Bronchial epithelial cell (primary cell): Measurements from ENCODE around the gene RAI1. TPM values are rescaled to one million over a fixed set of nuclear protein-coding genes. Genes with fewer than 3 reads are reported as not detected.

Experiments used
- DNase-seq: peaks from one replicate; pipeline ENCODE4 v3.0.0-alpha.2; 2010; ENCODE audit warnings: low read depth
- FAIRE-seq: peaks from 2 replicates; lab custom pipeline; 2011; peaks lifted over from hg19 to GRCh38; lab: Jason Lieb, UNC
- H3K27me3 ChIP-seq: 2 replicates; pipeline ENCODE4 v1.5.1; 2011; ENCODE audit warnings: low read length; ENCODE audit not compliant: control insufficient read depth, insufficient read depth
- H3K36me3 ChIP-seq: 2 replicates; pipeline ENCODE4 v1.5.1; 2011; ENCODE audit warnings: low read length; ENCODE audit not compliant: control insufficient read depth, insufficient read depth
- H3K4me3 ChIP-seq: 2 replicates; pipeline ENCODE4 v1.5.1; 2011; ENCODE audit warnings: mild to moderate bottlenecking, low read depth, low read length, control low read depth
- CTCF ChIP-seq: IDR thresholded peaks from 2 replicates; pipeline ENCODE4 v1.5.1; 2011; ENCODE audit warnings: mild to moderate bottlenecking, moderate library complexity, low read length, control low read depth, inconsistent platforms; ENCODE audit not compliant: insufficient read depth, severe bottlenecking
- total RNA-seq: library from RNA; depleted of rRNA; stranded (reverse); fragments of >200 nt; gene quantifications from 2 replicates; pipeline ENCODE4 v1.2.1, GENCODE V29; 2014

RAI1 gene
- total RNA-seq, 1 donor from 2014 or later = 7.4 TPM

- no peak for FAIRE-seq
- no peak for TF ChIP-seq CTCF
- Histone ChIP-seq H3K36me3 (peaks cover 2% of the 10 kb centered on the region), H3K4me3 (no peak overlapping the region), H3K27me3 (no peaks in the 10 kb centered on the region)
- DNase-seq = no peak
Measured at GRCh38 chr17:17778308-17779014, 97.2 kb downstream of the RAI1 start.

GRCh38 chr17:17779015-17779611 lies 97.9 kb downstream of the RAI1 start:
- Histone ChIP-seq H3K27me3 (no peaks in the 10 kb centered on the region), H3K4me3 (no peak overlapping the region), H3K36me3 (peaks cover 2% of the 10 kb centered on the region)
- DNase-seq = no peak
- no peak for TF ChIP-seq CTCF
- no peak for FAIRE-seq

GRCh38 chr17:17780922-17781590 lies 99.8 kb downstream of the RAI1 start:
- TF ChIP-seq CTCF = peak; percentile 51
- Histone ChIP-seq H3K36me3 (peaks cover 2% of the 10 kb centered on the region), H3K4me3 (peak overlapping the region; percentile 26), H3K27me3 (no peaks in the 10 kb centered on the region)
- FAIRE-seq (no peak), DNase-seq (peak; percentile 50)

- no peaks in the 10 kb centered on the region for H3K27me3 ChIP-seq
- DNase-seq (no peak), FAIRE-seq (no peak)
- H3K36me3 ChIP-seq = peaks cover 3% of the 10 kb centered on the region
- no peak for TF ChIP-seq CTCF
- peak overlapping the region; percentile 26 for H3K4me3 ChIP-seq
Measured at GRCh38 chr17:17781591-17782496, 100.6 kb downstream of the RAI1 start.

GRCh38 chr17:17782523-17783115 lies 101.4 kb downstream of the RAI1 start:
- DNase-seq (no peak), FAIRE-seq (no peak)
- no peaks in the 10 kb centered on the region for H3K27me3 ChIP-seq
- no peak for TF ChIP-seq CTCF
- H3K36me3 ChIP-seq = peaks cover 3% of the 10 kb centered on the region
- H3K4me3 ChIP-seq = peak overlapping the region; percentile 27
